ENCODE measurements around the gene NAGPA.

Gene NAGPA

GRCh38 chr16:4976079-4976478 is 57.7 kb downstream of the NAGPA start:
- Histone ChIP-seq H3K79me1 (ENCODE audit: low read length) (no peaks in the 10 kb centered on the region), H3K27me3 (ENCODE audit: insufficient read depth, low read length, poor library complexity) (no peaks in the 10 kb centered on the region), H4K5ac (ENCODE audit: low read length) (no peak overlapping the region), H2AK5ac (ENCODE audit: low read length) (no peak overlapping the region), H2BK5ac (ENCODE audit: low read length) (no peak overlapping the region), H4K8ac (ENCODE audit: low read depth, low read length) (no peak overlapping the region), H3K36me3 (ENCODE audit: control insufficient read depth, insufficient read depth, low read length) (no peaks in the 10 kb centered on the region), H3K4ac (ENCODE audit: low read depth, low read length) (no peak overlapping the region), H3K79me2 (ENCODE audit: control insufficient read depth, insufficient read depth, low read length) (no peaks in the 10 kb centered on the region), H3K4me1 (ENCODE audit: control insufficient read depth, low read depth, low read length) (no peaks in the 10 kb centered on the region), H3K9ac (ENCODE audit: low read length) (no peak overlapping the region), H3K56ac (ENCODE audit: low read length) (no peak overlapping the region), H3K4me3 (ENCODE audit: low read length) (no peak overlapping the region), H3K23ac (ENCODE audit: low read length) (no peak overlapping the region), H3K27ac (ENCODE audit: low read depth, low read length) (no peak overlapping the region), H2BK120ac (ENCODE audit: low read depth, low read length) (no peak overlapping the region), H3K4me2 (ENCODE audit: low read length) (no peak overlapping the region), H3K18ac (ENCODE audit: low read length) (no peak overlapping the region), H2BK15ac (replicated peaks; ENCODE audit: low read depth) (no peak overlapping the region)
- WGBS (ENCODE audit: extremely low coverage, insufficient coverage, low lambda C conversion rate): no CpG with 5 or more reads among the region's 2 CpGs
- no peak for DNase-seq
